GM21423 (cell line): ENCODE data around the gene BICDL2.

Experiments used
- ATAC-seq: cut with Tn5 transposase; IDR thresholded peaks from one replicate; pipeline ENCODE4 v1.9.1; 2021; ENCODE audit warnings: mild to moderate bottlenecking, moderate library complexity; ENCODE audit not compliant: unreplicated experiment

Gene BICDL2

DNA sequence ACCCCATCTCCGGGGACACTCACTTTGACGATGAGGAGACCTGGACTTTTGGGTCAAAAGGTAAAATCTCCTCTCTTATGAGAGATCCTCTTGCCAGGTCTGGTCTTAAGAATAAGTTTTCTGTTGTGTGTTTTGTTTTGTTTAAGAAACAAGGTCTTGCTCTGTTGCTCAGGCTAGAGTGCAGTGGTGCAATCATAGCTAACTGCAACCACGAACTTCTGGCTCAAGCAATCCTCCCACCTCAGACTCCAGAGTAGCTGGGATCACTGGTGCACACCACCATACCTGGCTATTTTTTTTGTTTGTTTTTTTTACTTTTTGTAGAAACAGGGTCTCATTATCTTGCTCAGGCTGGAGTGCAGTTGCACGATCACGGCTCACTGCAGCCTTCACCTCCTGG, 13.7 kb upstream of the BICDL2 start:
- no peak for ATAC-seq

DNA sequence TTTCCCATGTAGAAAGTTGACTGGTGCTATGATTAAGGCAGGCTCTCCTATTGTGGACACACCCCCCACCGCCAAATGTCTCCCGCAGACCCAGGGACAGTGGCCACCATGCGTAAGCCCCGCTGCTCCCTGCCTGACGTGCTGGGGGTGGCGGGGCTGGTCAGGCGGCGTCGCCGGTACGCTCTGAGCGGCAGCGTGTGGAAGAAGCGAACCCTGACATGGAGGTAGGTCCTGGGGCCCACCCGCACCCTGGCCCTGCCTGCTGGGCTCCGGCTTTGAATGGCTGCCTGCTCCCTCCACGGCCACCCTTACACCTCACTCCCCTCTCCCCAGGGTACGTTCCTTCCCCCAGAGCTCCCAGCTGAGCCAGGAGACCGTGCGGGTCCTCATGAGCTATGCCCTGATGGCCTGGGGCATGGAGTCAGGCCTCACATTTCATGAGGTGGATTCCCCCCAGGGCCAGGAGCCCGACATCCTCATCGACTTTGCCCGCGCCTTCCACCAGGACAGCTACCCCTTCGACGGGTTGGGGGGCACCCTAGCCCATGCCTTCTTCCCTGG, 13.3 kb upstream of the BICDL2 start:
- ATAC-seq: no peak

DNA sequence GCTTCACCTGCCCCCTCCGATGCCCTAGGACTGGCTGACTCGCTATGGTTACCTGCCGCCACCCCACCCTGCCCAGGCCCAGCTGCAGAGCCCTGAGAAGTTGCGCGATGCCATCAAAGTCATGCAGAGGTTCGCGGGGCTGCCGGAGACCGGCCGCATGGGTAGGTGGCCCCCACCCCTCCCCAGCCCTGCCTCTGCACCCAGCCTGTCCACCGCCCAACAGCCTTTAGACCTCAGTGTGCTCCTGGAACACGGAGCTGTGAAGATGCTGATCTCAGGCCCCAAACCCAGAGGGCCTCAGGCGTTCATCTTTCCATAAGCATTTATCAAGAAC, 10.6 kb upstream of the BICDL2 start:
- ATAC-seq: no peak

DNA sequence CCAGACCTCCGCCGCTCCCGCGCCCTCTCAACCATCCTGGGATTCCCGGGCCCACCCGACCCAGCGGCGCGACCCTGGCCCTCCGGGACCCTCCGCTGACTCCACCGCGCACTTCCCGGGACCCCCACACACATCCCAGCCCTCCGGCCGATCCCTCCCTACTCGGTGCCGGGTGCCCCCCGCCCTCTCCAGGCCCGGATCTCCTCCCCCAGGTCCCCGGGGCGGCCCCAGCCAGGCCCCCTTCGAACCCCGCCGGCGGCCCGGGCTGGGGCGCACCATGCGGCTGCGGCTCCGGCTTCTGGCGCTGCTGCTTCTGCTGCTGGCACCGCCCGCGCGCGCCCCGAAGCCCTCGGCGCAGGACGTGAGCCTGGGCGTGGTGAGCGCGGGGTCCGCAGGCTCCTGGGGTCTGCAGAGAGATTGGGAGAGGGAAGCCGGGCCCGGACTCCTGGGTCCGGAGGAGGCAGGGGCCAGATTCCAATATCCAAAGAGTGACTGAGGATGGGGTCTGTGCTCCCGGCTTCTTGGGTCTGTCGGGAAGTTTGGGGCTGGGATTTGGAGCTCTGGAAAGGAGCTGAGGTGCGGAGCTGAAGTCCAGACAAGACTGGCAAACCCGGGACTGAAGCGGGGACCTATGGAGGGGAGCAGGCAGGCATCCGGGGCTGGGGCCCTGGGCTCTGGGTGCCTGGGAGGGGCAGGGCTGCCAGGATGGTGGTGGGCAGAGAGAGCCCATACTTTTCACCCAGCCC, 10.1 kb upstream of the BICDL2 start:
- ATAC-seq: no peak

DNA sequence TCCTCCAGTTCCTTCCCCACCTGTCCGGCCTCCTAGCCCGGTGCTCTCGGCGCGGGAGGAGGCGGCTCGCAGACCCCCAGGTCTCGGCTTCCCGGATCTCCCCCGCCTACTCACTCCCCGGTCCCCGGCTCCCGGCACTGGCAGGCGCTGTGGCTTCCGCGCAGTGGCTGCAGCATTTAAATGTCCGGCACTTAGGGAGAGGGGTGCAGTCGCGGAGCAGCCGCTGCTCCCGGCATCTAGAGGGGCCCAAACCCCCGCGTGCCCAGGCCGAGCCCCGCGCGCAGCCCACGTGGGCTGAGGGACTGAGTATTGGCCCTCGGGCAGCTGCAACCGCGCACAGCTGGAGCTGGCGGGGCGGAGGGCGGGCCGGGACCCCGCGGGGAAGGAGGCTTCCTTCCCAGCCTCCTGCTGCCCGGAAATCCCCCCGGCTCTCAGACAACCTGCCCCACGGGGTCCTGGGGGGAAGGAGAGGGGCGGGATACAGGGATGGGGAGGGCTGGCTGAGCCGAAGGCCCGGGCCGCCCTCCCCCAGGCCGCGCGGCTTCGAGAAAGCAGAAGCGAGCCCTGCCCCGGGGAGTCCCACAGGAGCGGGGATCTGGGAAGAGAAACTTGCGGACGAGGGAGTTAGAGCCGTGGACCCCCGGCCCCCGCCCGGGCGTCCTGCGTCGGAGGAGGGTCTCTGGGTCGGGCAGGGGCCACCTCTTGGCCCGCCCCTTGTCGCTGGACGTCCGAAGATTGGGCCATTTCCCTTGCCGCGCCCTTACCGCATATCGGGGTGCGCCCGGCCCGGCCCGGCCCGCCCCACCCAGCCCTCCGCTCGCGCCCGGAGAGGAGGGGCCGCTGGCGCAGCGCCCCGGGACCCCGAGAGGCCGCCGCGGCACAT, 9.3 kb upstream of the BICDL2 start, which contains the start of gene MMP25:
TSS of gene MMP25 (plus strand) at position 804 of the 883 bp plus-strand sequence. CDS start 357 bp downstream, outside the sequence.
- ATAC-seq: no peak

DNA sequence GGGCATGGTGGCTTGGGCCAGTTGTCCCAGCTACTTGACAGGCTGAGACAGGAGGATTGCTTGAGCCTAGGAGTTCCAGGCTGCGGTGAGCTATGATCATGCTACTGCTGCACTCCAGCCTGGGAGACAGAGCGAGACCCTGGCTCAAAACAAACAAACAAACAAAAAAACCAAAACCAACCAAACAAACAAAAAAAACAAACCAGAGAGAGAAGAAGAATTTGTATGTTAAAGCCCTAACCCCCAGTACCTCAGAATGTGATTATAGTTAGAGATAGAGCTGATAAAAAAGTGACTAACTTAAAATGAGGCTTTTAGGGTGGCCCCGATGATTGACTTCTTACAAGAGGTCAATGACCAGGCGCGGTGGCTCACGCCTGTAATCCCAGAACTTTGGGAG, 8.0 kb upstream of the BICDL2 start:
- ATAC-seq: no peak

DNA sequence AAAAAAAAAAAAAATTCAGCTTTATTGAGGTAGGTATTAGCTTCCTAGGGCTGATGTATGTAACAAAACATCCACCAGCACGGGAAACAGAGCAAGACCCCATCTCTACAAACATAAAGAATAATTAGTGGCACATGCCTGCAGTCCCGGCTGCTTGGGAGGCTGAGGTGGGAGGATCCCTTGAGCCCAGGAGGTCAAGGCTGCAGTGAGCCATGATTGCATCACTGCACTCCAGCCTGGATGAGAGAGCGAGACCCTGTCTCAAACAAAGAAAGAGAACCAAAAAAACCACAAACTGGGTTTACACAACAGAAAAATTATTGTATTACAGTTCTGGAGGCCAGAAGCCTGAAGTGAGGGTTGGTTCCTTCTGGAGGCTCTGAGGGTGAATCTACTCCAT, 5.6 kb upstream of the BICDL2 start:
- ATAC-seq: no peak

DNA sequence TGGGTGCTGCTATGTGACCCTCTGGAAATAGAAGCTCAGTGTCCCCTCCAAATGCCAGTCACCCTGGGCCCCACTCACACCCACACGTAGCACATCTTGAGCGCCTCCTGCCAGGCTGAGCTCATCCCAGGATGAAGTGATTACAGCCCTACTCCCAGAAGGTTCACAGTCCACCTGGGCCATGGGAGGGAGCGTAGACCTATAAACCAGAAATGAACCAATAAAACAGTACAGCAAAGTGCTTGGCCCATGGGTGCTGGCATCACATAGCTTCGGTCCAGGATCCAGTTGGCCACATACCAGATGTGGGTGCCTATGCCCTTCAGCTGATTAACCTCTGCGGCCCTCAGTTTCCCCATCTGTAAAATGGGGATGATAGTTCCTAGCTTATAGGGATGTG, 2.2 kb upstream of the BICDL2 start:
- no peak for ATAC-seq

DNA sequence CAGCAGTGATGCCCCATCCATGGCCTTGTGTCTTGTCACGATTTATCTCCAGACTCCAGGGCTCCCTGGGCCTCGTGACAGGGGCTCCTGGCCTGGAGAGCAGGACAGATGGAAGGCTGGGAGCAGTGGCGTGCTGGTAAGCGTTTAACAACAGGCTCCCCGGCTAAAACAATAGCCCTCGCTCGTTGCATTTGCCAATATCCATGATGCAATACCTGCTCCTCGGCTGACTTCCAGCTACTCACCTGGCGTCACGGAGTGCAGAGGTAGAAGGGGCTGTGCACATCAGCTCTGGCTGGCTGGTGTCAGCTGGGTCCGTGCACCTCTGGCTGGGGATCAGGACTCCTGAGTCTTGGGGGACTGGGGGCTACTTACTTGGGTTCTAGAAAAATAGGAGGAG, 1.5 kb upstream of the BICDL2 start:
- no peak for ATAC-seq

DNA sequence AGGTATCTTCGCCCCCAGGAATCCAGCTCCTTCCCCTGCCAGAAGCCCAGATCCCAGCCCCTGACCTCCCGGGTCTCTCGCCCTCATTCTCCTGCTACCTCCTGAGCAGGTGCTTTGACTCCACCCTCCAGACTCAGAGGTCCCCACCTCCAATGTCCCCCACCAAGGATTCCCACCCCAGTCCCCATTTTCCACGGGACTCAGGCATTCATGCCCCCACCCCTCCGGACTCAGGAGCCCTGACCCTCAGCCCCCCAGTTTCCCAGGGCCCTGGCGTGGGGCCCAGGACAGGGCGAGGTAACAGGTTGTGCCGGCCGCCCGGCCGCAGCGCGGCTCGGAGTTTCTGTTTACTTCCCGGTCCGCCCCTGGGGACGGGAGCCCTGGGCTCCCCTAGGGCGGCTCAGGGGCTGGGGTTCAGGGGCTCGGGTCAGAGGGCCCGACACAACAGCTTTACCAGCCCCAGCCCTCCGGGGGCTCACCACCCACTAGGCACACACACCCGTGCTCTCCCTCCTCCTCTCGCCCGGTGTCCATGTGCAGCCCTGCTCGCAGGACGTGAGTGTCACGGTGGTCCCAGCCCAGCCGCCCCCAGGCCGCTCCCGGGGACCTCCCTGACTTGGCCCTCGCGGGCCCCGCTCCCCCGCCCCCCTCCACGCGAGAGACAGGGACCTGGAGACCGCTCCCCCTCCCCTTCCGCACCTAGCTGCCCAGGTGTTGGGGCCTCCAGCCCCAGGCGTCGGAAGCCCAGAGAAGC, 595 bp downstream of the BICDL2 start:
- no peak for ATAC-seq

DNA sequence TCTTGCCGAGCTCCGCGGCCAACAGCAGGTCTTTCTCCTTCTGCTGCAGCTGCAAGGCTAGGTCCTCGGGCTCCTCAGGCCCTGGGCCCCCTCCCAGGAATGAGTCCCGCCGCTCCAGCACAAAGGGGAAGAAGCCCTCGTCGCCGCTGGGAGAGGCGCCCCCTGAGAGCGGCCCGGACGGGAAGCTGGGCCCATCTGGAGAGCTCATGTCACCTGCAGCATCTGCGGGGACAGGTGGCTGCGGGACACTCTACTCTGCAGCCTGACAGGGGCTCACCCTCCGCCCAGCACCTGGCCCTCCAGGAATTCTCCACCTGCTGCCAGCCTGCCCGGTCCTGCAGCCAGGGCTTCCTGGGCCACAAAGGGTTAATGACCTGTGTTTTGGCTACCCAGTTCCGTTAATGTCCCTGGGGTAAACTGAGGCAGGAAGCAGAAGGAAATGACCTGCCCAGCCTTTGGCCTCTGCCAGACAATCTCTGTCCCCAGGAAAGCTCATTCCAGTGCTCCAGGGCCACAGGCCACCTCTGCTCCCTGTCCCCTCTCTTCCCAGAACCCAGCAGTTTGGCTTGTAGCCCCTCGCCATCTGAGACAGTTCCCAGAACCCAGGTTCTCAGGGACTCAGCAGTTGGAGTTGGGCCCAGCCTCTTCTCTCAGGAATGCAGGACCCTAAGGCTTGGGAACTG, 1.3 kb downstream of the BICDL2 start:
- ATAC-seq: no peak

DNA sequence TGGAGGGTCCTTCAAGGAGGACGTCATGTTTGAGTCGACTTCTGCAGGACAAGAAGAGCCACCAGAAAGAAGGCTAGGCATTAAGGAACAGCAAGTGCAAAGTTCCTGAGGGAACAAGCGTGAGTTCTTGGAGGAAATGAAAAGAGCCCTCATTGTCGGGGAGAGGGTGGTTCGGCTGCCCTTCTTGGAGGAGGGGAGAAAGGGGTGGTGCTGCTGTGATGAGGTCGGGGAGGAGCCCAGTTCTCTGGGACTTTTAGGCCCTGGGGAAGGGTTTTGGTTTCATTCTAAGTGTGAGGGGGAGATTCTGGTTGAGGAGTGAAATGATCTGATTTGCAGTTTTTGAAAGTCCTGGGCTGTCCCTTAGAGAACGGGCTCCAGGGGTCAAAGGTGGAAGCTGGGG, 4.1 kb downstream of the BICDL2 start:
- no peak for ATAC-seq

DNA sequence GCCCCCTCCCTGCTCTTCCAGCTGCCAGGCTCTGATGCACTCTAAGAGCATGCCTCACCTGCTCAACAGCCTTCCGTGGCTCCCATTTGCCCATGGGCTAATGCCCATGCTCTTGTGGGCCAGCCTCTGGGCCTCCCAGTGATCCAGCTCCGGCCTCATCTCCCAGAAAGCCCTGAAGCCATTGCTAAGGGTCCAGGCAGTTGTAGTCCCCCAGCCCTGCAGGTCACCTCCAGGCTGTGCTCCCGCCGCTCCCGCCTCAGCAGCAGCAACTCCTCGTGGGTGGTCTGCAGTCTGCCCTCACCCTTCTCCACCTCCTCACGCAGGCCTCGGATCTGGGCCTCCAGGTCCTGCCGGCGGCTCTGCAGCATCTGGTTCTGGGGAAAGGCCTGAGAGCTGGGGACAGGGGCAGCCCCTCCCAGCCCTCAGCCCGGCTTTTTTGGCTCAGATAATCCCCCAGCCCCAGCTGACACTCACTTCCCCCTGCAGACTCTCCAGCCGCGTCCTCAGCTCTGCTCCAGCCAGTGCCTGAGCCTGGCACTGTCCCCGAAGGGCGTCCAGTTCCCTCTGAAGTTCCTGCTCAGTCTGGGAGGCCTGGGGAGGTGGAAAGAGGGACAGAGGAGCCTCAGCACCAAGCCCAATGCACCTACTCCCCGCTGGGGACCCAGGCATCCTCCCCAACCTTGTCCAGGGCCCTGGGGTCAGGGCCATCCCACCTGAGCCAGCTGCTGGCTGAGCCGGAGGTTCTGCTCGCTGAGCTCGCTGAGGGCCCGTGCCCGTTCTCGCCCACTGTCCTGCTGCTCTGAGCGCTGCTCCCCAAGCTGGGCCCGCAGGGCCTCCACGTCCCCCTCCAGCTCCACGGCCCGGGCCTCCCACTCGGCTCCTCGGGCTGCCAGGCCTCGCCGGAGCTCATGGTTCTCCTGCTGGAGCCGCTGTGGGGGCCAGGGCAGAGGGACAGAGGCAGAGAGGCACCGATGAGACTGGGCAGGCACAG, 6.2 kb downstream of the BICDL2 start:
- no peak for ATAC-seq

DNA sequence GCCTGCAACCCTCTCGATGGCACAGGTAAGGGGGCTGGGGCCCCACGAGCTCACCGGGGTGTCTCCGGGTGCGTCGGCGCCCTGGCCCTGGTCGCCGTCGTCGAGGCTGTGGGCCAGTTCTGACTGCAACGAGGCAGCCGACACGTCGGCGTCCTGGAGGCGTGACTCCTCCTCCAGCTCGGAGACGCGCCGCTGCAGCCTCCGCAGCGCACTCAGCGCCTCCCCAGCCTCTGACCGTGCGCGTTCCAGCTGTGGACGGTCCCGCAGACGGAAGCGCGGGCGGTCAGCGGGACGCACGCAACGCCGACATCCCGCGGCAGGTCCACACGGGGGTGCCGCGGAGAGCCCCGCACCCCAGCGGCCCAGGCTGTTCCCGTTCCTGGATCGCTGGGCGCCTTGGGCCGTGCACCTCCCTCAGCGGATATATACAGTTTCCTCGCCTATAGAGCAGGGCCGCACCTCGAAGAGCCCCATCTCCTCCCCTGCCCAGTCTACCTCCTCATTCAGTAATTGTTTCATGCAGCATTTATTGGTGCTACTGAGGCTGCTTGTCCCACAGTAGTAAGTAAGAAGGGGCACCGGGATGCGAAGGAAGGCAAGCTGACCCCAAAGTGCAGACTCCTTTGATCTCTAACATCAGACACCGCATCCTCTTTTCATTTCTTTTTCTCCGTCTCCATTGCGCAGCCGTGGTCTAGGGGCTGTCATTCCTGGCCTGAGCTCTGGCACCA, 7.1 kb downstream of the BICDL2 start:
- no peak for ATAC-seq

DNA sequence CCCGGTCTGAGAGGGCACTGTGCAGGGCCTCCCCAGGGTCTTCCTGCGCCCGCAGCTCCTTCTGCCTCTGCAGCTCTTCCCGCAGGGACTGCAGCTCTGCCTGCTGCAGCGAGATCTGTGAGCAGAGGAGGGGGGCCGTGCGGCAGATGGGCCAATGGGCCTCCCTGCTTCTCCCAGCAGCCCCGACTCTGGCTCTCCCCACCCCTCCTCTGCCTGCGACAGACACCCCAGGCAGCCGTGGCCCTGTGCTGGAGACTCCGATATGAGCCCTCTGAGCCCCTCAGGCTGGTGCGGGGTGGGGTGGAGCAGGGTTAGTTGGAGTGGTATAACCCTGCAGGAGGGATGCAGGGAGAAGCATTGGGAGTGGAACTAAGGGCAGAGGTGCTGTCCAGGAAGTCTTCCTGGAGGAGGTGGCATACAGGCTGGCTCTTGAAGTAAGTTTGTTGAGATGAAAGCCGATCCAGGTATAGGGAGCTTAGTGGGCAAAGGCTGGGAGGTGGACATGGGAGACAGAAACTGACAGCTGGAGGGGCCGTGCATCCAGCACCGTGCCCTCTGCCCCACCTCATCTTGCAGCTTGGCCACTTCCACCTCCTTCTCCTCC, 7.9 kb downstream of the BICDL2 start:
- ATAC-seq: no peak

DNA sequence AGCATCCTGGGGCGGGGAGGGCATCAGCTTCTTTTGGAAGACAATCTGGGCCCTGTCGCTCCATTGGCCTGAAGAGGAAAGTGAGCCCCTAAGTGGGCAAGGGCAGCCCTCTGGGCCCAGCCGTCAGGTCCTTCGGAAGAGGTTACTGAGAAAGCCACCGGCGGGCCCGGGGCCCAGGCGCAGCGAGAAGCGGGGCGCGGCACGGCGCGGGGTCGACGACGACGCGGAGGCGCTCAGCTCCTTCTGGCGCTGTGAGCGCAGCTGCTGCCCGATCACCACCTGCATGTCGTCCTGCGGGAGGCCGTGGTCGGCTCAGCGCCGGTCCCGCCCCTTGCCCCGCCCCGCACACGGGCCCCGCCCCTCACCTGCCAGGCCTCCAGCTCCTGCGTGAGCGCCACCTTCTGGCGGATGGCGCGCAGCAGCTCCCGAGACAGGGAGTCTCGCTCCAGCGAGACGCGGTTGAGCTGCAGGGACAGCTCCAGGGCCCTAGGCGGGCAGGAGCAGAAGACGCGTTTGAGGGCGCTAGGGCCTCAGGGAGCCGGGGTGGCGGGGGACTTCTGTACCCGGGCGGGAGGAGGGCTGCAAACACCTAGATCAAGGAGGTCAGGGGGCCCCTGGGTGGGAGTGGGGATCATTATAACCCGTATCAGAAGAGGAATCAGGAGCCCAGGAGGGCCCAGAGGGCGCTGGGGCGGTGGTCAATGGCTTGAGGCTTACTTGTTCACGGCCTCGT, 8.6 kb downstream of the BICDL2 start:
- ATAC-seq: no peak

DNA sequence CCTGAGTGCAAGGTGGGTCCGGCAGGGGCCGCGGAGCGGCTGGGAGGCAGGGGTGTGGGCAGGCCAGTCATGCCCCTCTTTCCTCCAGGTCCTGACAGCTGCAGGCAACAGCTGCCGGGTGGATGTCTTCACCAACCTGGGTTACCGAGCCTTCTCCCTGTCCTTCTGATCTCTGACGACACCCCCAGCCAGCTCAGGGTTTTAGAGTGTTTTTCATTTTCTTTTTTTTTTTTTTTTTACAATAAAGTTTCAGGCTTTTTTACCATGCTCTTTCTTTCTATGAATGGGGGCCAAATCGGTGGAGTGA, 9.3 kb downstream of the BICDL2 start:
- ATAC-seq: no peak
